Skin epidermis (tissue), 12 donors: Measurements from ENCODE around the gene TACR1.
"Not testable (repeated sequence)": the region's sequence is repeated elsewhere in the genome, so short reads cannot be mapped to it uniquely, and the experiment has no call there.

Source experiments
- H3K27ac ChIP-seq, 21 experiments: fragments of 200-600 bp; sonication (generic) in 11 of 21; one replicate each; pipeline ENCODE4 v1.5.0; 2020; ENCODE audit warnings: mild to moderate bottlenecking in 3 of 21, inconsistent platforms in 2 of 21, moderate library complexity in 2 of 21
- H3K4me3 ChIP-seq, 7 experiments: fragments of 200-600 bp; sonication (generic) in 2 of 7; one replicate each; pipeline ENCODE4 v1.5.0; 2020; ENCODE audit warnings: inconsistent platforms in 2 of 7, mild to moderate bottlenecking in 2 of 7, moderate library complexity in 1 of 7

The TACR1 gene

DNA sequence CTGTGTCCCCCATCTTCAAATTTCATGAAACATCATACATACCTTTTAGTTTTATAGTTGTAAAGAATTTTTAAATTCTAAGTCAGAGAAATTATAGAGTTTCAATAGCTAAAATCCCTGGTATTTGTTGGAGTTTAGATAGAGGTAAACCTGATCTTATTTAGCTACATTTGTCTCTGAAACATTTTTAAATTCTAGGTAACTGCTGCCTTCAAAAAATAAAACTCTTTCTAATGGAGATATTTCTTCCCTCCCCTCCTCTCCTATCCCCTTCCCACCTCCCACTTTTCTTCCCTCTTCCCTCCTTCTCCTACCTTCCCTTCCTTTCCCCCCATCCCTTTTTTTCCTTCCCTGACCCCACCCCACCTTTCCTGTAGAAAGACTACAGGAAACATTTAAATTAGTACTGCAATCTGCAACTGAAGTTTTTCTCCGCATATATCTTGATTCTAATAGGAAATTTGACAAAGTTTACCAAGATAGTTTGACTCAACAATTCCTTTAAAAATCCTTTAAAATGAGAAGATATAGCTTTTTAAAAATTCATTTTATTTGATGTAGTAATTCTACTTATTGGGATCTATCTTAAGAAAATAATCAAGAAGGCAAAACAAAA, 4.1 kb downstream of the TACR1 start:
- no peak overlapping the region for H3K27ac ChIP-seq
- no peak overlapping the region for H3K4me3 ChIP-seq

DNA sequence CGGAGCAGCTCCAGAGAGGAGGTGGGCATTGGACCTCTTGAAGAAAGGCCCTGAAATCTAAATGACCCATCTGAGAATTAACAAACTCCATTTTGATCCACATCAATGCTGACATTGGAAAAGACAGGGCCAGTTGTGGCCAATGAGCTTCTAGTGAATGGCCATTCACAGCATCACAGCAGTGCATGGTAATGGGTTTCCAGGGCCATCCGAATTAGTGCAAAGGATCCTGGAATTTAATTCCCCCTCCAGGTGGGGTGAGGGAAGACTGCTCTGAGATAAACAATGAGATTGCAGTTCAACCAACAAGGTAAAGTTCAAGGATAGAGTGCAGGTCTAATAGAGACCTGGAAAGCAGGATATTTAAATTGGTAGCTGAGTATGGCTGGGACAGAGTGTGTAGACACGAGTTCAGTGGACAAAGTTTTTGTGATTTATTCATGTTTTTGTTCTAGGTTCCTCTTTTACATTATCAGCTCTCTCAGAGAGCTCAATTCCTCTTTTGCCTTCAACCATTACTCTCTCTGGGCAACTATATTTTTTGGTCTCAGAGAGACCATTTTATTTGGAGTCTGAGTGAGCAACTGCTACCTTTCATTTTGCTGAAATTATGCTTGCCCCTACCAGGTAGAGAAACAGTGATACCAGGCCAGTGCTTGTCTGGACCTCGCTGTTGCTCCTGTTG, 5.0 kb downstream of the TACR1 start:
- Histone ChIP-seq H3K4me3 (no peak overlapping the region), H3K27ac (no peak overlapping the region)

DNA sequence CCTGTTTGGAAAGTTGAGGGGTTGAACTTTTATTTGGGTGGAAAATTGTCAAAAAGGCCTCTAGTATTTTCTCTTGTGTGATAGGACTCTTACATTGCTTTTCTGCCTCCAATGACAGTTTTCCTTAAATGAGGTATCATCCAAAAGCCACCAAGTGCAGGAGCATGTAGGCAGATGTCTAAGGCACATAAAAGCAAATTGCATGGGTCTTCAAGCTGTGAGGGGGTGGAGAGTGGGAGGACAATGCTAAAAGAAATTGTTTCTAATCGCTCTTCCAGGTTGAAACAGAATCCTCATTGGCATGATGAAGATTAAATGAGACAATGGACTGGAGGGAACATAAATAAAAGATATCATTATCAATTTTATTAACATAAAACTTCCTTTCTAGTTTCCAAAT, 6.8 kb downstream of the TACR1 start:
- Histone ChIP-seq H3K4me3 (no peak overlapping the region), H3K27ac (no peak overlapping the region)

DNA sequence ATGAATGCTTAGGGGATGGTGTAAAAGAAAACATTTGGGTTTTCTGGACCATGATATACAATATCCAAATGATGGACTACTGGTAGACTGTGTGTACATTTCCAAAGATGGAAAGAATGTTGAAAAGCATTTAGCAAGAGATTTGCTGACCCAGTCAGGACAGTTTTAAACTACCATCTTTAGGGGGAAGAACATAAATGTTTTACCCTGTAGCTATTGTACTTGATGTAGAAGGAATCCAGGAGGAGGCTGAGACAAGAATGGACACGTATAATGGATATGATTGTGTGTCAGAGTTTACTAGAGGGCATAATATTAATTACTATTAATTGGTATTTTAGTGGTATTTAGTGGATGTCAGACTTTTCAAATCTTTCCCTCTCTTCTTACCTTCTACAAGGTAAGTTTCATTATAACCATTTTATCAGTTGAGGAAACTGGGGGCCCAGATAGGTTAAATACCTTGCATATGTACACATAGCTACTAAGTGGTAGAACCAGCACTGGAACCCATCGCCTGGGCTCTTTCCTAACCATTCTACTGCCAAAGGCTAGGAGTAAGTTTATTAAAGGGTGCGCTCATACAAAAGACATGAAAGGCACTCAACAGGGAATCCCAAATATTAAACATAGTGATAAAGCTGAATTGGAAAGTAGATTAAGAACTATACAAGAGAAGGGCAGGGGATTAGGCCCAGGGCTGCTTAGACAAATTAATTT, 8.9 kb downstream of the TACR1 start:
- no peak overlapping the region for H3K27ac ChIP-seq
- H3K4me3 ChIP-seq, result no peak overlapping the region

DNA sequence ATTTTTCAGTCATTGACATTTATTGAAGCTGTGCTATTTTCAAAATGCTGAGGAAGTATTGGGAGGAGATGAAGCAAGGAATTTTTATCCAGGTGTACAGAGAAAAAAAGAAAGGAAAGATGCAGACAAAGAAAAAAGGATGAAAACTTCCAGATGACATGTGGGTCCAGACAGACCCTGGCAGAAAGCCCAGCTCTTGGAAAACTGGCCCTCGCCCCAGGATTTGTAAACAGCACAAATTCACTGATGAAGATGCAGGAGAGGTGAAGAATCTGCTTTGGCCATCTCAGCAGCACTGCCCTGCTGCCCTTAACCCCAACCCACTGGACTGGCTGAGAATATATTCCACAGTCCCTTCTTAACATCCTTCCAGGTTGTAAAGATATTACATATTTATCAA, 12.5 kb downstream of the TACR1 start:
- H3K4me3 ChIP-seq, result no peak overlapping the region
- H3K27ac ChIP-seq, result no peak overlapping the region

DNA sequence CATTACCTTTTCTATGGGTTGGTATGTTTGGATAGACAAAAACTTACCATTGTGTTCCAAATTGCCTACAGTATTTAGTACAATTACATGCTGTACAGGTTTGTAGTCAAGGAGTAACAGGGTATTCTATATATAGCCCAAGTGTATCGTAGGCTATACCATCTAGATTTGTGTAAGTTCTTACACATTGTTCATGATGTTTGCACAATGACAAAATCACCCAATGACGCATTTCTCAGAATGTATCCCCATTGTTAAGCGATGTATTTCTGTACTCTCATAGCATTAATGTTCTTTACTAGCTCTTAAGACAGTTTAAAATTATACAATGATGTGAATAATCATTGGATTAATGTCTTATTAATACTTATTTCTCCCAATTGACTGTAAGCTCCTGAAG, 16.7 kb downstream of the TACR1 start:
- Histone ChIP-seq H3K27ac (no peak overlapping the region), H3K4me3 (no peak overlapping the region)

DNA sequence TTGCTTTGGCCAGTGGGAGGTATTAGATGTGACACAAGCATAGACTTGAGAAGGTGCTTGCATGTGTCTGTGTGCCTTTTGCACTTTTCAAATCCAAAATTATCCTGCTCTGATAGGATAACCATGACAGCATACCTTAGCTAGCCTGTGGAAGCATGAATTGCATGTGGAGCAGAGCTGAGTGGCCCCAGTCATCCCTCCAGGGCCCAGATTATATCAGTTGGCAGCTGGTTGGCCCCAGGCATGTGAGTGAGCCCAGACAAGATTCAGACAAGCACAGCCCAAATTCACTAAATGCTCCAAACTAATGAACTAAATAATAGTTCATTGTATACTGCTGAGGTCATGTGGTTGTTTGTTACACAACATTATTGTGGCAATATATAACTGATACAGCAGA, 18.8 kb downstream of the TACR1 start:
- no peak overlapping the region for H3K4me3 ChIP-seq
- H3K27ac ChIP-seq, result no peak overlapping the region

DNA sequence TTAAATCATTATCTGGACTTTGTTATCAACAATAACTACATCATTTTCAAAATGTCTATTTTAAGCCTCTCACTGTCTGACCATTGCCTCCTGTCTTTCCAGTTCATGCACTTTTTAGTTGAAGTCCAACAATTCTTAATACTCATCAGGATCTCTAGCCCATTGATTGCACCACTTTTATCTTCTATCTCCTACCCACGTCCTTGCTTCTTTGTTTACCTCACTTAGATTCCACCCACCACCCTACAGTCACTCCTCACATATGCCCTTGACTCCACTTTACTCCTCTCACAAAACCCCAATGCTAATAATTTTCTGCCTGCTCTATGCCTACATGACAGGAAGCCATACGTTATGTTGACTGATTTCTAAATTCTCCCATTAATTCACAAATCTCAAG, 21.9 kb downstream of the TACR1 start:
- Histone ChIP-seq H3K27ac (no peak overlapping the region), H3K4me3 (no peak overlapping the region)

DNA sequence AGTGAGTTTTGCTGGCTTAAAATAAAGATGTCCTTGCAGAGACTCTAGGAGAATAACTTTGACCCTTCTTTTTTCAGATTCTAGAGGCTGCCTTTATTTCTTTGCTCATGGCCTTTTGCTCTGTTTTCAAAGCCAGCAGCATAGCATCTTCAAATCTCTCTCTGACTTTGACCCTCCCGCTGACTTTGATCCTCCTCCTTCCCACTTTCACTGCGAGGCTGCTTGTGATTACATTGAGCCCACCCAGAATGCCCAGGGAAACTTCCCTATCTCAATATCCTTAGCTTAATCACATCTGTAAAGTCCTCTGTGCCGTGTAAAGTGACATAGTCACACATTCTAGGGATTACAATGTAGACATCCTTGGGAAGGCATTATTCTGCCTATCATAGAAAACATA, 23.9 kb downstream of the TACR1 start:
- H3K27ac ChIP-seq, result no peak overlapping the region
- no peak overlapping the region for H3K4me3 ChIP-seq

DNA sequence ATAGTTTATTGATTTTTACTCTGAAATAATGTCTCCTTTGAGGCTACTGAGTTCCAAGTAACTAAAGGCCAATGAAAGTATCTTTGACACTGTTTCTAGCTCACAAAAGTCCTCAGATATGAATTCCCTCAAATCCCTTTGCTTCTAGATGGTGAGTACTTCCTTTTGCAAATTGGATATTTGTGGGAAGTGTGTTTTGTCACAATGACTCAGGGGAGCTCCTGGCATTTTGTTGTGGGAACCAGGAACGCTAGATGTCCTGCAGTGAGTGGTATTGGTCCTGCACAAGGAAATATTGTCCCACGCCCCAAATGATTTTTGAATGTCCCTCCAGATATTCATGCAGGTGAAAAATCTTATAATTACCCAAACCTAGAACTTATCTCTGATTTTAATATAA, 24.3 kb downstream of the TACR1 start:
- no peak overlapping the region for H3K27ac ChIP-seq
- no peak overlapping the region for H3K4me3 ChIP-seq

DNA sequence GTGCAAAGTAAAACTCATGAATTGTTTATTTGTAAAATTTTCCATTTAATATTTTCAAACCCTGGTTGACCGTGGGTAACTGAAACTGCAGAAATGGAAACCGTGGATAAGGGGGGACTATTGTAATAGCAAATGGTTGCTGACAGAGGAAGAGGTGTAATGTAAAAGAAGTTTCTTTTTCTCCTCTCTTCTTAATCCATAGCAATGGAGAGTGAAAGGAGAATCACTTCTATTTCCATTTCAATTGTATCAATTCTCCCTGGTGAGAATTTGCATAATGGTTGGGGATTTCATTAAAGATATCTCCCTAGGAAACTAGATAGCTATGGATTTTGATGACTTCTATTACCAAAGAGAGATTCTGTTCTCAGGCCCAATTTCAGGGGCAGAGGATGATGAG, 24.8 kb downstream of the TACR1 start:
- Histone ChIP-seq H3K4me3 (no peak overlapping the region), H3K27ac (no peak overlapping the region)

DNA sequence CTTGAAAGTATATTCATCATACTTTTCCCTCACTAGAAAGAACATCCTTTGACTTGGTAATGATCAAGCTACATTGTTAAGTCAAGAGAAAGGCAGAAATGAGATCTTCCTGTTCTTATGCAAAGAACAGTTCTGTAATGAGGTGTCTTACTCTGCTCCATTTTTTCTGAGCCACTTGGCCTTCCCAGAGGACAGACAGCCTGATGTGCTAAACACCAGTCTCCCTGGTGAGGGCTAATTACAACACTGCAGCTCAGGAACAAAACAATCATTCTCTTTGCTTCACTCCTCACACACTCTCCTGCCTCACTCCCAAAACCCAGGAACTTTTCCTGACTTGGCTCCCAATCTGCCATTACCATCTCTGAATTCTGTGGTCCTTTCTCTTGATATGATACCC, 25.6 kb downstream of the TACR1 start:
- Histone ChIP-seq H3K27ac (no peak overlapping the region), H3K4me3 (no peak overlapping the region)

DNA sequence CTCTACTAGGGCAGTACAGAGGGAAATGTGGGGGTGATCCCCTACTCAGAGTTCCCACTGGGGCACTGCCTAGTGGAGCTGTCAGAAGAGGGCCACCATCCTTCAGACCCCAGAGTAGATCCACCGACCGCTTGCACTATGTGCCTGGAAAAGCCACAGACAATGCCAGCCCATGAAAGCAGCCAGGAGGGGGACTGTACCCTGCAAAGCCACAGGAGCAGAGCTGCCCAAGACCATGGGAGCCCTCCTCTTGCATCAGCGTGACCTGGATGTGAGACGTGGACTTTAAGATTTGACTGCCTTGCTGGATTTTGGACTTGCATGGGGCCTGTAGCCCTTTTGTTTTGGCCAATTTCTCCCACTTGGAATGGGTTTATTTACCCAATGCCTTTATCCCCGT, 27.9 kb downstream of the TACR1 start:
- not testable (repeated sequence) for H3K4me3 ChIP-seq, H3K27ac ChIP-seq

DNA sequence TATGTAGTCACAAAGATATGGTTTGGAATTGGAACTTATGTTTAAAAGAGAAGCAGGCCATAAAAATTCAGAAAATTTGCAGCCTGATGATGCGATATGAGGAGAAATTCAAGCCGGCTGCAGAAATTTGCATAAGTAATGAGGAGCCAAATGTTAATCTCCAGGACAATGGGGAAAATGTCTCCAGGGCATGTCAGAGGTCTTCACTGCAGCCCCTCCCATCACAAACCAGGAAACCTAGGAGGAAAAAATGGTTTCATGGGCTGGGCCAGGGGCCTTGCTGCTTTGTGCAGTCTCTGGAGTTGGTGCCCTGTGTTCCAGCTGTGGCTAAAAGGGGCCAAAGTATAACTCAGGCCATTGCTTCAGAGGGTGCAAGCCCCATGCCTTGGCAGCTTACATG, 28.4 kb downstream of the TACR1 start:
- Histone ChIP-seq H3K4me3 (no peak overlapping the region), H3K27ac (no peak overlapping the region)

DNA sequence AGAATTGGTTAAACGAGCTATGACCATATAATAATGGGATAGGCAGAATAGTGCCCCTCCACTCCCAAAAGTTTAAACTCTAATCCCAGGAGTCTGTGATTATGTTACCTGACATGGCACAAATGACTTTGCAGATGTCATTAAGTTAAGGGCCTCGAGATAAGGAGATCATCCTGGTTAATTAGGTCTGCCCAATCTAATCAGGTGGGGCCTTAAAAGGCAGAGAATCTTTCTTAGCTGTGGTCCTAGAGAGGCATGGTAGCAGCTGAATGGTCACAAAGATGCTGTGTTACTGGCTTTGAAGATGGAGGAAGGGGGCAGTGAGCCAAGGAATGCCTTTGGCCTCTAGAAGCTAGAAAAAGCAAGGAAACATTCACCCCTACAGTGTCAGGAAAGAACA, 31.1 kb downstream of the TACR1 start:
- H3K4me3 ChIP-seq, result no peak overlapping the region
- no peak overlapping the region for H3K27ac ChIP-seq

DNA sequence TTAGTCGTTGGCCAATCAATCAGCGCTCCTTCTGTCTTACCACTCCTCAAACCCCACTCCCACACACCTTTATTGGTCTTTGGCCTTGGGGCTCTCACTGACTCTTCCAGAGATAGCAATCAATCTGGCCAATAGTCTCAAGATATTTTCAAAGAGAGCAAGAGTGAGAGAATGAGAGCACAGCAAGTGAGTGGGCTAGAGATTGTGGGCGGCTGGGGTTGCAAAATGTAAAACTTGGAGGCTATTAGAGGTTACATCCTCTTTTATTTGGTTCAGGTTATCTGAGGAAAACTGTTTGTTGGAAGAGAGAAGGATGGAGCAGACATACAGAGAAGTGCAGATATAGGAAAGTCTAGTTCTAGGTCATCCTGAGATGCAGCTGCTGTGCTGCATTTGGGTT, 32.8 kb downstream of the TACR1 start:
- no peak overlapping the region for H3K27ac ChIP-seq
- no peak overlapping the region for H3K4me3 ChIP-seq

DNA sequence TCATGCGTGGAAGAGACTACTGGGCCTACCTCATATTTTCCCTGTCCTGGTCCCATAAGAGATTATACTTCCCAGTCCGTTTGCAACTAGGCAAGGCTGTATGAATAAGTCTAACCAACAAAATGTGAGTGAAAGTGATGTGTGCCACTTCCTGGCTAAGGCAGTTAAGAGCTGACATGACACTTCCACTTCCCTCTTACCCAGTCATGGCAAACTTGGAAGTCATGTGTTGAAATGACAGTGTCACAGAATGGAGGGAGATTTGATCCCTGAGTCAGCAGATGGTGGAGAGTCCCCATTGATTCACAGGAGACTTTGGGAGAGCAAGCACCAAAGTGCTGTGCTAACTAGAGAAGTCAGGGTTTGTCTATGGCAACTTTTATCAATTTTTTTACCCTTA, 36.4 kb downstream of the TACR1 start:
- no peak overlapping the region for H3K4me3 ChIP-seq
- peak overlapping the region in 1 of 21 experiments; percentile 13 for H3K27ac ChIP-seq

DNA sequence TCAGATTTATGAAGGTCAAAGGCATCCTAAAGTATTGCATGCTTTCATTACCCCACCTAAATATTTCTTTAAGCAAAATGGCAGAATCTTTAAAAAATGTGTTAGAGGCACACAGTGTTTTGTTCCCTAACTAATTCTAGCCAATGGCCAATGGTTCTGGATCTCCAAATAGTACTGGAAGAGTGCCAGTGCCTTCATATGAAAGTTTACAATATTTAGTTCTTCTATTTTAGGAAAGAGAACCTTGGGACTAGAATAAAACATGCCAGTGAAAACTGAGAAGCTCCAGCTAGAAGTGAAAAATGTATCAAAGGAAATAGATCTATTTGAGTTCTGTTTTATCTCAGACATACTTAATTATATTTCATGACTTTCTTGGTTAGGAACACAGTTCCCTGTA, 37.1 kb downstream of the TACR1 start:
- no peak overlapping the region for H3K4me3 ChIP-seq
- no peak overlapping the region for H3K27ac ChIP-seq

DNA sequence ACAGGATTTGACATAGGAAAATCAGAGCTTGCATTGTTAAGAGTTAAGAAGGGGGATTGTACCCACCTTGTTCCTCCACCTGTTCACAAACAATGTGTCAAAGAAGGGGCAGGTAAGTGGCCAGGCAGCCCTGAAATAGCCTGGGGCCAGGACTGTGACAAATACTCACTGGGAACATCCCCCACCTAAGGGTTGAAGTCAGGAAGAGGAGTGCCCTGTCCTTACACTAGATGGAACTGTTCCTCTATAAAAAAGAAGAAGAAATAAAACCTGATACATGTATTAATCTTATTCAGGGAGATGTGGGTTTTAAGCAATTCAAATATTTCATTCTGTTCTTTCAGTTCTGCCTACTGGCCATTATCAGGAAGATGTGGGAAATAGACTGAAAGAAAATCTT, 41.9 kb downstream of the TACR1 start:
- Histone ChIP-seq H3K27ac (no peak overlapping the region), H3K4me3 (no peak overlapping the region)

DNA sequence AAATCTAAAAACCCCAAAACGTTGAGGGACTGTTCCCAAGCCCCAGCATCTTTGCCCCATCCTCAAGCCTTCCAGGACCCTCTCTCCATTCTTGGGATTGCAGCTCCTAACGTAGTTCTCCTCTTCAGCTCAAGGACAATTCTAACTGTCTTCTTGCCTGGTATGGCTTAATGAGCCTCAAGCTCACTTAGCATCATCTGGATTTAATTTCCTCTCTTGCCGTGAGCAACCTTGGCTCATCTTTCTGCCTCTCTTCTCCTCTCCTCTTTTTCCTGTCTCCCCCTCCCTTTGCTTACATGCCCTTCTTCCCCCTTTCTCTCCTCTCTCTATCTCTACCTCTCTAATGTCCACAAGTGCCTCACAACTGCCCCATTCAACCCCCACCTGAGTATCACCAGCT, 44.2 kb downstream of the TACR1 start:
- H3K4me3 ChIP-seq, result no peak overlapping the region
- H3K27ac ChIP-seq, result peak overlapping the region in 5 of 21 experiments; percentile 2 to 65 (median 44)

DNA sequence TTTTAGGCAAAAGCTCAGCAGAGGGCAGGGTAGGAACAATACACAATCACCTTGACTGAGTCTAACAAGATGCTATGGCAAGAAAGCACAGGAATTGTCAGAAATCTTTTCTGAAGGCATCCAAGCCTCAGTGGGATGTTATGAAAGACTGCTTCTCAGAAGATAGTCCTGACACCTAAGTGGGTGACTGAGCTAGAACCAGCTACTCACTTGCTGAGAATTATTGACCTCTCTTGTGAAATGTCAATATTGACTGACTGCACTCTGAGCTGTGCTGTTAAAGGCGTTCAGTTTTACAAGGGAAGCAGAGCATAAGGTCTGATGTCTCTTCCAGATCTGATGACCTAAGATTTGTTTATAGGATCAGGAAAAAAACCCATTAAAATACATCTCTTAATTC, 46.1 kb downstream of the TACR1 start:
- peak overlapping the region in 5 of 21 experiments; percentile 22 to 44 (median 36) for H3K27ac ChIP-seq

More for the DNA sequence above, 46.1 kb downstream of the TACR1 start:
- H3K4me3 ChIP-seq, result no peak overlapping the region
